Measurements from ENCODE around the gene STIP1. TPM values are rescaled to one million over a fixed set of nuclear protein-coding genes. Genes with fewer than 3 reads are reported as not detected.

Gene STIP1
- total and polyA plus RNA-seq, 9 of the 15 experiments (the other 6 are each of a cell fraction or from before 2014, with no cell fraction given) = 58.1 to 465 (median 346) TPM

DNA sequence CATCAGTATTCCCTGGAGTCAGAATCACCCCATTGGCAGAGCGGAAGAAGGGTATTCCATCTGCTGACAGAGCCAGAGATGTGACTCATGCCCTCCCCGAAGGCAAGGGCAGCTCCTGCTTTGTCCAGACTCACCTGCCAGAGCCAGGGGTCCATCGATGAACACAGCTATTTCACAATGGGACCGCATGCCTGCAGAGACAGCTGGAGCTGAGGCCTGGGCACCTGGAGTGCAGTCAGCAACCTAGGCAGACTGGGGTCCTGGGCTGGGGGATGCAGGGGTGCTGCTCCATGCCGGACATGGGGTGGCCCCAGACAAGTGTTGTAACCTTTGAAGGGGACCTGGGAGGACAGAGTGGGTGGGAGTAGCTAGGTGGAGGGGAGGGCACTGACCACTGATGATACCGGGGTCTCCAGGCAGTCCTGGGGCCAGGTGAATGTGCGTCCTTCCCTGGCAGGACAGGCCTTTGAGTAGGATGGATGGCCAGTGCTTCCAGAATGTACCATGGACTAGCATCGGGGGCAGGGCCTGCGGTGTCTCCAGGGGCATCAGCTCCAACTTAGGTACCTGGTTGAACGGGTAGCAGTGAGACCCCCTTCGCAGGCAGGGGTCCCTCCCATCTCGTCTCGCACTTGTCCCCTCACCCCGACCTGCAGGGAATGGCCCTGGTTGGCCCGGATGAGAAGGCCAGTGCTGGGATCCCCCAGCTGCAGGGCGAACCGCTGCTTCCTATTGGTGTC lies 38.4 kb downstream of the STIP1 start (continued):
- TF ChIP-seq CHD2 (IDR thresholded peaks at IDR 0.05; ENCODE audit: low read depth, low read length) (0 out of 2 replicates have a peak, but pooled peaks have one; percentile 11), ZNF695 (CRISPR knock-in tag; IDR thresholded peaks at IDR 0.05) (no peak), TAL1 (IDR thresholded peaks at IDR 0.05) (no peak), KDM4B (IDR thresholded peaks at IDR 0.05; ENCODE audit: borderline replicate concordance in 2 of 2, low read depth in 1 of 2) (no peak), SP2 (IDR thresholded peaks at IDR 0.05; ENCODE audit: extremely low read depth, low read depth, low read length, poor library complexity, severe bottlenecking) (no peak), HCFC1 (IDR thresholded peaks at IDR 0.05; ENCODE audit: low read depth, low read length) (no peak), ESRRB (CRISPR knock-in tag; IDR thresholded peaks at IDR 0.05; ENCODE audit: borderline replicate concordance) (no peak), ZNF282 (CRISPR knock-in tag; IDR thresholded peaks at IDR 0.05) (no peak), KDM1A (IDR thresholded peaks at IDR 0.05) (no peak), CHD7 (IDR thresholded peaks at IDR 0.05; ENCODE audit: low read depth, low read length) (peak; percentile 13)
- TF ChIP-seq, protein P1, sequence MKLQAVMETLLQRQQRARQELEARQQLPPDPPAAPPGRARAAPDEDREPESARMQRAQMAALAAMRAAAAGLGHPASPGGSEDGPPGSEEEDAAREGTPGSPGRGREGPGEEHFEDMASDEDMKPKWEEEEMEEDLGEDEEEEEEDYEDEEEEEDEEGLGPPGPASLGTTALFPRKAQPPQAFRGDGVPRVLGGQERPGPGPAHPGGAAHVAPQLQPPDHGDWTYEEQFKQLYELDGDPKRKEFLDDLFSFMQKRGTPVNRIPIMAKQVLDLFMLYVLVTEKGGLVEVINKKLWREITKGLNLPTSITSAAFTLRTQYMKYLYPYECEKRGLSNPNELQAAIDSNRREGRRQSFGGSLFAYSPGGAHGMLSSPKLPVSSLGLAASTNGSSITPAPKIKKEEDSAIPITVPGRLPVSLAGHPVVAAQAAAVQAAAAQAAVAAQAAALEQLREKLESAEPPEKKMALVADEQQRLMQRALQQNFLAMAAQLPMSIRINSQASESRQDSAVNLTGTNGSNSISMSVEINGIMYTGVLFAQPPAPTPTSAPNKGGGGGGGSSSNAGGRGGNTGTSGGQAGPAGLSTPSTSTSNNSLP (IDR thresholded peaks at IDR 0.05; ENCODE audit: borderline replicate concordance, low read depth, low read length) = no peak
- TF ChIP-seq, protein P2, sequence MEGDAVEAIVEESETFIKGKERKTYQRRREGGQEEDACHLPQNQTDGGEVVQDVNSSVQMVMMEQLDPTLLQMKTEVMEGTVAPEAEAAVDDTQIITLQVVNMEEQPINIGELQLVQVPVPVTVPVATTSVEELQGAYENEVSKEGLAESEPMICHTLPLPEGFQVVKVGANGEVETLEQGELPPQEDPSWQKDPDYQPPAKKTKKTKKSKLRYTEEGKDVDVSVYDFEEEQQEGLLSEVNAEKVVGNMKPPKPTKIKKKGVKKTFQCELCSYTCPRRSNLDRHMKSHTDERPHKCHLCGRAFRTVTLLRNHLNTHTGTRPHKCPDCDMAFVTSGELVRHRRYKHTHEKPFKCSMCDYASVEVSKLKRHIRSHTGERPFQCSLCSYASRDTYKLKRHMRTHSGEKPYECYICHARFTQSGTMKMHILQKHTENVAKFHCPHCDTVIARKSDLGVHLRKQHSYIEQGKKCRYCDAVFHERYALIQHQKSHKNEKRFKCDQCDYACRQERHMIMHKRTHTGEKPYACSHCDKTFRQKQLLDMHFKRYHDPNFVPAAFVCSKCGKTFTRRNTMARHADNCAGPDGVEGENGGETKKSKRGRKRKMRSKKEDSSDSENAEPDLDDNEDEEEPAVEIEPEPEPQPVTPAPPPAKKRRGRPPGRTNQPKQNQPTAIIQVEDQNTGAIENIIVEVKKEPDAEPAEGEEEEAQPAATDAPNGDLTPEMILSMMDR (IDR thresholded peaks at IDR 0.05 in 2 of 3, conservative IDR thresholded peaks at IDR 0.05 in 1 of 3; ENCODE audit: insufficient read depth in 2 of 3, low read depth in 1 of 3, low read length in 3 of 3) = no peak
